HepG2 (cell line): ENCODE measurements around the gene TMEM14A. TPM values are rescaled to one million over a fixed set of nuclear protein-coding genes. Genes with fewer than 3 reads are reported as not detected.

Source experiments
- ATAC-seq: fragments of 200-7000 bp; cut with Tn5 transposase; 3 replicates; pipeline ENCODE4 v1.9.1; 2020; ENCODE audit warnings: mild to moderate bottlenecking, moderate library complexity
- BruUV-seq: library from RNA; stranded (reverse); fragments of 400-500 nt; replicated peaks from 2 replicates; lab custom pipeline; 2021; lab: Mats Ljungman, UMichigan
- CTCF ChIA-PET: fragments of 300-600 bp; formaldehyde crosslinking; extraction: SDS; loops from one replicate; lab custom pipeline; 2021; ENCODE audit warnings: low total read pairs, inconsistent platforms, low intra/inter-chr PET ratio; lab: Yijun Ruan, JAX
- POLR2A ChIA-PET: fragments of 350-600 bp; sonication (Branson Sonifier 250); formaldehyde crosslinking; loops from one replicate; lab custom pipeline; 2020; ENCODE audit warnings: antibody characterized with exemption, inconsistent platforms; lab: Yijun Ruan, JAX
- DNase-seq: peaks from one replicate; pipeline ENCODE4 v3.0.0-alpha.2; 2015; ENCODE audit warnings: low spot score
- FAIRE-seq: peaks from 3 replicates; lab custom pipeline; 2011; peaks lifted over from hg19 to GRCh38; lab: Jason Lieb, UNC
- H2AFZ ChIP-seq: one replicate; pipeline ENCODE4 v1.6.1; 2011; ENCODE audit warnings: low read length, inconsistent platforms
- H3K27ac ChIP-seq: fragments of 300-600 bp; 3 replicates; pipeline ENCODE4 v1.8.0; 2011; ENCODE audit warnings: mixed run types, mild to moderate bottlenecking, mixed read lengths, low read length, inconsistent platforms; ENCODE audit not compliant: insufficient read depth; ENCODE audit errors: extremely low read length
- H3K27me3 ChIP-seq, 2 experiments: fragments of 200-600 bp in 1 of 2; 2 replicates in 1 of 2; 3 replicates in 1 of 2; pipeline versions ENCODE4 v1.6.0 to v1.8.0; 2011; ENCODE audit warnings: low read length in 2 of 2, mild to moderate bottlenecking in 2 of 2, moderate library complexity in 2 of 2, inconsistent platforms in 1 of 2; ENCODE audit not compliant: insufficient read depth in 2 of 2, control insufficient read depth in 1 of 2
- H3K36me3 ChIP-seq, 2 experiments: fragments of 200-600 bp in 1 of 2; replicated peaks in 1 of 2; 2 replicates in 1 of 2; 3 replicates in 1 of 2; pipeline versions ENCODE4 v1.5.1 to v1.8.0; 2011; ENCODE audit warnings: low read length in 2 of 2, inconsistent platforms in 1 of 2; ENCODE audit not compliant: insufficient read depth in 2 of 2, control insufficient read depth in 1 of 2
- H3K4me1 ChIP-seq: 2 replicates; pipeline ENCODE4 v1.5.1; 2012; ENCODE audit warnings: low read length, inconsistent platforms; ENCODE audit not compliant: insufficient read depth
- H3K4me2 ChIP-seq: 2 replicates; pipeline ENCODE4 v1.6.0; 2011; ENCODE audit warnings: low read depth, low read length, inconsistent platforms
- H3K4me3 ChIP-seq, 3 experiments: fragments of 200-600 bp in 1 of 3; sonication (generic), shearing (Covaris generic) in 1 of 3; replicated peaks in 1 of 3; 2 replicates each; pipeline ENCODE4 v1.5.1; 2011 to 2016; ENCODE audit warnings: low read length in 3 of 3, inconsistent platforms in 2 of 3, low read depth in 2 of 3, mild to moderate bottlenecking in 2 of 3, control low read depth in 1 of 3, mixed read lengths in 1 of 3; ENCODE audit not compliant: insufficient read depth in 1 of 3
- H3K79me2 ChIP-seq: one replicate; pipeline ENCODE4 v1.6.1; 2011; ENCODE audit warnings: low read length, inconsistent platforms; ENCODE audit not compliant: insufficient read depth
- H3K9ac ChIP-seq: 2 replicates; pipeline ENCODE4 v1.6.0; 2011; ENCODE audit warnings: mild to moderate bottlenecking, low read depth, low read length, inconsistent platforms; ENCODE audit not compliant: insufficient read depth
- H3K9me3 ChIP-seq: 2 replicates; pipeline ENCODE4 v1.5.1; 2012; ENCODE audit warnings: mild to moderate bottlenecking, low read length
- H4K20me1 ChIP-seq: 2 replicates; pipeline ENCODE4 v1.6.0; 2011; ENCODE audit warnings: inconsistent platforms, mild to moderate bottlenecking, low read length, moderate library complexity; ENCODE audit not compliant: insufficient read depth
- AKAP8 ChIP-seq: sonication (generic); formaldehyde crosslinking; IDR thresholded peaks from 2 replicates; pipeline ENCODE4 v1.5.1; 2020; ENCODE audit warnings: mild to moderate bottlenecking, missing genetic modification reagents
- ATF3 ChIP-seq: sonication (generic); formaldehyde crosslinking; IDR thresholded peaks from 2 replicates; pipeline ENCODE4 v1.4.0; 2020; ENCODE audit warnings: missing genetic modification reagents
- CENPT ChIP-seq: sonication (generic); formaldehyde crosslinking; IDR thresholded peaks from 2 replicates; pipeline ENCODE4 v1.8.0; 2022; ENCODE audit warnings: low read depth, mild to moderate bottlenecking, moderate library complexity, missing genetic modification reagents
- GATAD2A ChIP-seq: IDR thresholded peaks from 2 replicates; pipeline ENCODE4 v1.6.1; 2016
- GPN1 ChIP-seq: sonication (generic); formaldehyde crosslinking; IDR thresholded peaks from 2 replicates; pipeline ENCODE4 v1.5.1; 2020; ENCODE audit warnings: missing genetic modification reagents, borderline replicate concordance
- HOXA9 ChIP-seq: sonication (generic); formaldehyde crosslinking; IDR thresholded peaks from 2 replicates; pipeline ENCODE4 v1.8.1; 2022; ENCODE audit warnings: missing genetic modification reagents, mild to moderate bottlenecking, moderate library complexity, borderline replicate concordance
- KDM1A ChIP-seq: IDR thresholded peaks from 2 replicates; pipeline ENCODE4 v1.6.1; 2016; ENCODE audit warnings: missing compliant biosample characterization
- MED1 ChIP-seq: sonication (generic); formaldehyde crosslinking; IDR thresholded peaks from 2 replicates; pipeline ENCODE4 v1.4.0; 2020; ENCODE audit warnings: missing genetic modification reagents
- NRL ChIP-seq: sonication (generic); formaldehyde crosslinking; IDR thresholded peaks from 2 replicates; pipeline ENCODE4 v1.5.0; 2020; ENCODE audit warnings: missing genetic modification reagents, mild to moderate bottlenecking, moderate library complexity, borderline replicate concordance
- SMARCC2 ChIP-seq: fragments of 450-650 bp; IDR thresholded peaks from 2 replicates; pipeline ENCODE4 v1.6.1; 2017; ENCODE audit warnings: antibody characterized with exemption, mild to moderate bottlenecking
- SNAPC5 ChIP-seq: sonication (generic); formaldehyde crosslinking; IDR thresholded peaks from 2 replicates; pipeline ENCODE4 v1.8.1; 2023; ENCODE audit warnings: mild to moderate bottlenecking, missing genetic modification reagents, borderline replicate concordance
- U2AF1 ChIP-seq: fragments of 200-400 bp; formaldehyde crosslinking; optimal IDR thresholded peaks from 2 replicates; pipeline ENCODE3; 2017; ENCODE audit warnings: mild to moderate bottlenecking, low read depth, low read length
- ZBTB37 ChIP-seq: sonication (generic); formaldehyde crosslinking; IDR thresholded peaks from 2 replicates; pipeline ENCODE4 v1.4.0; 2020; ENCODE audit warnings: mild to moderate bottlenecking, missing genetic modification reagents
- ZNF3 ChIP-seq: IDR thresholded peaks from 2 replicates; pipeline ENCODE4 v1.7.0; 2017; ENCODE audit warnings: inconsistent platforms
- ZNF501 ChIP-seq: sonication (generic); formaldehyde crosslinking; IDR thresholded peaks from 2 replicates; pipeline ENCODE4 v1.5.1; 2020; ENCODE audit warnings: mild to moderate bottlenecking, moderate library complexity, missing genetic modification reagents
- ZNF564 ChIP-seq: sonication (generic); formaldehyde crosslinking; IDR thresholded peaks from 2 replicates; pipeline ENCODE4 v1.8.1; 2023; ENCODE audit warnings: mild to moderate bottlenecking, missing genetic modification reagents
- ZNF572 ChIP-seq: sonication (generic); formaldehyde crosslinking; IDR thresholded peaks from 2 replicates; pipeline ENCODE4 v1.5.1; 2020; ENCODE audit warnings: mild to moderate bottlenecking, missing genetic modification reagents
- ZNF598 ChIP-seq: sonication (generic); formaldehyde crosslinking; IDR thresholded peaks from 2 replicates; pipeline ENCODE4 v1.5.1; 2020; ENCODE audit warnings: mild to moderate bottlenecking, missing genetic modification reagents, borderline replicate concordance
- ZNF607 ChIP-seq: sonication (generic); formaldehyde crosslinking; IDR thresholded peaks from 2 replicates; pipeline ENCODE4 v1.5.1; 2020; ENCODE audit warnings: missing genetic modification reagents, mild to moderate bottlenecking, borderline replicate concordance
- ZNF7 ChIP-seq: IDR thresholded peaks from 2 replicates; pipeline ENCODE4 v1.6.1; 2016; ENCODE audit warnings: missing biosample characterization, missing genetic modification reagents
- ZNF773 ChIP-seq: sonication (generic); formaldehyde crosslinking; IDR thresholded peaks from 2 replicates; pipeline ENCODE4 v1.4.0; 2020; ENCODE audit warnings: missing genetic modification reagents, borderline replicate concordance
- WGBS: methylation state at CpG from one replicate; pipeline ENCODE4 v1.1.6; 2017; ENCODE audit warnings: low lambda C conversion rate; 5-methylcytosine and 5-hydroxymethylcytosine counted together
- in situ Hi-C: cut with HindIII; loops from 2 replicates; pipeline ENCODE4 v1.10.0; 2017; ENCODE audit warnings: low pct_unique_long_range_greater_than_20kb; ENCODE audit not compliant: extremely low pct_ligation_motif_present
- intact Hi-C: fragments of 100-400 bp; cut with micrococcal nuclease; formaldehyde crosslinking; loops from one replicate; pipeline ENCODE4 v1.10.0; 2022; ENCODE audit not compliant: unreplicated experiment
- polyA plus RNA-seq, 8 experiments: library from polyadenylated mRNA; depleted of rRNA in 3 of 8; stranded (reverse) in 7 of 8; unstranded in 1 of 8; fragments of >200 nt; fragmentation: Illumina TruSeq in 4 of 8; extraction: Trizol in 4 of 8; gene quantifications; 2 replicates each; pipeline versions ENCODE4 v1.2.1 to v1.2.3, GENCODE V29; 2011 to 2016; ENCODE audit warnings: low read depth in 4 of 8, missing spikeins in 1 of 8, mixed read lengths in 1 of 8; ENCODE audit not compliant: insufficient read depth in 1 of 8
- total RNA-seq, 5 experiments: library from RNA; depleted of rRNA; stranded (reverse); fragments of >200 nt; fragmentation: Illumina TruSeq; extraction: Trizol; gene quantifications; 2 replicates each; pipeline ENCODE4 v1.2.3, GENCODE V29; 2016; ENCODE audit warnings: low read depth in 1 of 5

Gene TMEM14A
- total and polyA plus RNA-seq, 2 of the 13 experiments (the other 11 are each of a cell fraction or from before 2014, with no cell fraction given): 24.6 to 73.7 TPM

GRCh38 chr6:52644253-52644652, 26.7 kb upstream of the TMEM14A start:
- in situ Hi-C loops: no loop called here
- no peak for TF ChIP-seq GPN1 (CRISPR knock-in tag)
- no peak for TF ChIP-seq ZNF773 (CRISPR knock-in tag)
- no peak for TF ChIP-seq ZNF607 (CRISPR knock-in tag)
- no peak for TF ChIP-seq GATAD2A
- TF ChIP-seq ZNF501 (CRISPR knock-in tag): no peak
- no peak for TF ChIP-seq HOXA9
- no peak for TF ChIP-seq ZNF7 (CRISPR knock-in tag)
- no peak overlapping the region for H2AFZ ChIP-seq
- 48% methylated on average over 4 of the region's 4 CpGs for WGBS
- H3K4me3 ChIP-seq: no peak overlapping the region
- H3K9me3 ChIP-seq: no peaks in the 10 kb centered on the region
- H4K20me1 ChIP-seq: no peaks in the 10 kb centered on the region
- no peak for FAIRE-seq
- ChIA-PET POLR2A (no interaction called here), CTCF (no interaction called here)
- intact Hi-C loops: no loop called here
- no peak for ATAC-seq
- peaks cover 0 to 37% of the 10 kb centered on the region in 2 experiments; a peak in 3 of 5 replicates for H3K27me3 ChIP-seq
- peaks cover 27% of the 10 kb centered on the region for H3K4me1 ChIP-seq
- no peak overlapping the region for H3K4me2 ChIP-seq
- BruUV-seq: no TSS peak
- no peak for DNase-seq
- no peaks in the 10 kb centered on the region for H3K36me3 ChIP-seq
- H3K79me2 ChIP-seq: no peaks in the 10 kb centered on the region
- no peak overlapping the region for H3K27ac ChIP-seq
- H3K9ac ChIP-seq: no peak overlapping the region

GRCh38 chr6:52645976-52646375, 24.9 kb upstream of the TMEM14A start:
- H3K9ac ChIP-seq: no peak overlapping the region
- BruUV-seq: no TSS peak
- no peaks in the 10 kb centered on the region for H4K20me1 ChIP-seq
- intact Hi-C loops (no loop called here), in situ Hi-C loops (no loop called here)
- H3K27me3 ChIP-seq: peaks cover 0 to 40% of the 10 kb centered on the region in 2 experiments; a peak in 3 of 5 replicates
- no peaks in the 10 kb centered on the region for H3K36me3 ChIP-seq
- ATAC-seq (no peak), DNase-seq (no peak), FAIRE-seq (no peak)
- H3K4me3 ChIP-seq: no peak overlapping the region
- H3K4me2 ChIP-seq: no peak overlapping the region
- ChIA-PET POLR2A (no interaction called here), CTCF (no interaction called here)
- WGBS: 55% methylated on average over 4 of the region's 4 CpGs
- no peak overlapping the region for H2AFZ ChIP-seq
- H3K27ac ChIP-seq: no peak overlapping the region
- peaks cover 22% of the 10 kb centered on the region for H3K4me1 ChIP-seq
- no peaks in the 10 kb centered on the region for H3K9me3 ChIP-seq
- no peaks in the 10 kb centered on the region for H3K79me2 ChIP-seq
- TF ChIP-seq ZNF3: no peak
- no peak for TF ChIP-seq SNAPC5
- no peak for TF ChIP-seq ZNF564 (CRISPR knock-in tag)
- no peak for TF ChIP-seq ZNF598
- TF ChIP-seq AKAP8 (CRISPR knock-in tag): no peak
- TF ChIP-seq CENPT (CRISPR knock-in tag): no peak
- no peak for TF ChIP-seq U2AF1
- TF ChIP-seq ZNF572 (CRISPR knock-in tag): no peak
- TF ChIP-seq ATF3 (CRISPR knock-in tag): no peak
- TF ChIP-seq ZBTB37: no peak
- TF ChIP-seq NRL (CRISPR knock-in tag): no peak
- no peak for TF ChIP-seq SMARCC2
- no peak for TF ChIP-seq KDM1A (CRISPR knock-in tag)
- TF ChIP-seq MED1 (CRISPR knock-in tag): no peak
